NB4 (cell line): ENCODE results near the gene VAT1L.
"Not testable (repeated sequence)": the region's sequence is repeated elsewhere in the genome, so short reads cannot be mapped to it uniquely, and the experiment has no call there.

Experiments used
- MAX ChIP-seq: IDR thresholded peaks from 2 replicates; pipeline ENCODE4 v1.6.1; 2011; ENCODE audit warnings: low read depth, low read length
- MYC ChIP-seq: IDR thresholded peaks from 2 replicates; pipeline ENCODE4 v1.6.1; 2011; ENCODE audit warnings: low read depth, low read length
- POLR2A ChIP-seq: IDR thresholded peaks from 2 replicates; pipeline ENCODE4 v1.6.1; 2011; ENCODE audit warnings: mild to moderate bottlenecking; ENCODE audit not compliant: insufficient read length; ENCODE audit errors: extremely low read depth
- TF ChIP-seq, protein P1 (sequence below): IDR thresholded peaks from one replicate; pipeline ENCODE4 v1.5.1; 2012; ENCODE audit warnings: low read depth, low read length

DNA sequence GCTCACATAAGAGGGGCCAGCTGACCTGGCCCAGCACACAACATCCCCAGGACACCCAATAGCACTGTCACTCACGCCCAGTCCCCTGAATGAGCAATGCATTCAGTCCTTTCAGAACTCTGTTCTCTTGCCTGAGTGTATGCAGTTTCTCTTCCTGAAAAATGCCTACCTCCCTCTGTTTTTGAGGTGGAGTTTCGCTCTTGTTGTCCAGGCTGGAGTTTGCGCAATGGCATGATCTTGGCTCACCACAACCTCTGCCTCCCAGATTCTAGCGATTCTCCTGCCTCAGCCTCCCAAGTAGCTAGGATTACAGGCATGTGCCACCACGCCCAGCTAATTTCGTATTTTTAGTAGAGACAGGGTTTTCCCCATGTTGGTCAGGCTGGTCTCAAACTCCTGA is 159.2 kb downstream of the VAT1L start:
- TF ChIP-seq, protein P1, sequence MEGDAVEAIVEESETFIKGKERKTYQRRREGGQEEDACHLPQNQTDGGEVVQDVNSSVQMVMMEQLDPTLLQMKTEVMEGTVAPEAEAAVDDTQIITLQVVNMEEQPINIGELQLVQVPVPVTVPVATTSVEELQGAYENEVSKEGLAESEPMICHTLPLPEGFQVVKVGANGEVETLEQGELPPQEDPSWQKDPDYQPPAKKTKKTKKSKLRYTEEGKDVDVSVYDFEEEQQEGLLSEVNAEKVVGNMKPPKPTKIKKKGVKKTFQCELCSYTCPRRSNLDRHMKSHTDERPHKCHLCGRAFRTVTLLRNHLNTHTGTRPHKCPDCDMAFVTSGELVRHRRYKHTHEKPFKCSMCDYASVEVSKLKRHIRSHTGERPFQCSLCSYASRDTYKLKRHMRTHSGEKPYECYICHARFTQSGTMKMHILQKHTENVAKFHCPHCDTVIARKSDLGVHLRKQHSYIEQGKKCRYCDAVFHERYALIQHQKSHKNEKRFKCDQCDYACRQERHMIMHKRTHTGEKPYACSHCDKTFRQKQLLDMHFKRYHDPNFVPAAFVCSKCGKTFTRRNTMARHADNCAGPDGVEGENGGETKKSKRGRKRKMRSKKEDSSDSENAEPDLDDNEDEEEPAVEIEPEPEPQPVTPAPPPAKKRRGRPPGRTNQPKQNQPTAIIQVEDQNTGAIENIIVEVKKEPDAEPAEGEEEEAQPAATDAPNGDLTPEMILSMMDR, result not testable (repeated sequence)
- not testable (repeated sequence) for TF ChIP-seq POLR2A, MAX, MYC
